IMR-90 (cell line): ENCODE measurements around the gene ADPGK. TPM values are rescaled to one million over a fixed set of nuclear protein-coding genes. Genes with fewer than 3 reads are reported as not detected.

Experiments
- ATAC-seq: fragments of 200-7000 bp; cut with Tn5 transposase; 2 replicates; pipeline ENCODE4 v1.9.1; 2020; ENCODE audit warnings: low read depth, mild to moderate bottlenecking, moderate library complexity
- BruUV-seq: library from RNA; stranded (reverse); fragments of 400-500 nt; replicated peaks from 2 replicates; lab custom pipeline; 2021; lab: Mats Ljungman, UMichigan
- CTCF ChIA-PET: fragments of 300-600 bp; formaldehyde crosslinking; extraction: SDS; loops from one replicate; lab custom pipeline; 2021; ENCODE audit warnings: antibody characterized with exemption; lab: Yijun Ruan, JAX
- POLR2A ChIA-PET: fragments of 300-600 bp; sonication (Branson Sonifier 250); formaldehyde crosslinking; loops from one replicate; lab custom pipeline; 2022; ENCODE audit warnings: antibody characterized with exemption; ENCODE audit not compliant: unreplicated experiment; lab: Charles Lee
- DNase-seq: peaks from one replicate; pipeline ENCODE4 v3.0.0; 2013
- H2AFZ ChIP-seq: replicated peaks from 2 replicates; pipeline ENCODE3; 2013; ENCODE audit warnings: low read length, mild to moderate bottlenecking; ENCODE audit not compliant: poor library complexity
- H2AK5ac ChIP-seq: 2 replicates; pipeline ENCODE4 v1.6.1; 2013; ENCODE audit warnings: low read depth, low read length, inconsistent platforms
- H2AK9ac ChIP-seq: replicated peaks from 2 replicates; pipeline ENCODE3; 2013; ENCODE audit warnings: mild to moderate bottlenecking, low read depth, low read length, moderate library complexity; ENCODE audit not compliant: poor library complexity
- H2BK120ac ChIP-seq: 2 replicates; pipeline ENCODE4 v1.6.1; 2013; ENCODE audit warnings: low read depth, low read length, inconsistent platforms
- H2BK15ac ChIP-seq: 3 replicates; pipeline ENCODE4 v1.6.1; 2013; ENCODE audit warnings: low read depth, low read length, inconsistent platforms
- H2BK20ac ChIP-seq: 2 replicates; pipeline ENCODE4 v1.6.1; 2013; ENCODE audit warnings: low read depth, mild to moderate bottlenecking, inconsistent platforms, low read length, moderate library complexity
- H2BK5ac ChIP-seq: 2 replicates; pipeline ENCODE4 v1.6.1; 2013; ENCODE audit warnings: mild to moderate bottlenecking, low read depth, low read length, inconsistent platforms; ENCODE audit not compliant: poor library complexity, severe bottlenecking
- H3K14ac ChIP-seq: replicated peaks from 2 replicates; pipeline ENCODE4 v1.6.1; 2013; ENCODE audit warnings: low read depth, low read length, inconsistent platforms
- H3K18ac ChIP-seq: 2 replicates; pipeline ENCODE4 v1.6.1; 2013; ENCODE audit warnings: low read depth, low read length, control low read depth
- H3K23ac ChIP-seq: 2 replicates; pipeline ENCODE4 v1.6.1; 2013; ENCODE audit warnings: low read depth, low read length, inconsistent platforms
- H3K27ac ChIP-seq: 2 replicates; pipeline ENCODE4 v1.5.1; 2013; ENCODE audit warnings: mild to moderate bottlenecking, control low read depth, low read length; ENCODE audit not compliant: insufficient read depth
- H3K27me3 ChIP-seq: 2 replicates; pipeline ENCODE4 v1.6.1; 2013; ENCODE audit warnings: low read length; ENCODE audit not compliant: control insufficient read depth, insufficient read depth
- H3K36me3 ChIP-seq: 2 replicates; pipeline ENCODE4 v1.6.1; 2013; ENCODE audit warnings: low read length, mixed read lengths; ENCODE audit not compliant: control insufficient read depth, insufficient read depth
- H3K4ac ChIP-seq: 2 replicates; pipeline ENCODE4 v1.6.1; 2013; ENCODE audit warnings: low read depth, low read length, inconsistent platforms
- H3K4me1 ChIP-seq: 2 replicates; pipeline ENCODE4 v1.6.1; 2013; ENCODE audit warnings: low read length, mixed read lengths; ENCODE audit not compliant: control insufficient read depth, insufficient read depth
- H3K4me2 ChIP-seq: 2 replicates; pipeline ENCODE4 v1.6.1; 2013; ENCODE audit warnings: low read depth, mild to moderate bottlenecking, control low read depth, low read length, moderate library complexity
- H3K4me3 ChIP-seq: 2 replicates; pipeline ENCODE4 v1.5.1; 2013; ENCODE audit warnings: low read depth, mild to moderate bottlenecking, control low read depth, low read length, moderate library complexity; ENCODE audit not compliant: insufficient read depth
- H3K56ac ChIP-seq: 2 replicates; pipeline ENCODE4 v1.6.1; 2013; ENCODE audit warnings: low read length, inconsistent platforms; ENCODE audit not compliant: insufficient read depth; ENCODE audit errors: extremely low read depth
- H3K79me1 ChIP-seq, 2 experiments: 2 replicates each; pipeline ENCODE4 v1.6.1; 2013; ENCODE audit warnings: low read length in 2 of 2, inconsistent platforms in 1 of 2, low read depth in 1 of 2
- H3K9ac ChIP-seq: 2 replicates; pipeline ENCODE4 v1.6.1; 2013; ENCODE audit warnings: low read depth, low read length, control low read depth
- H3K9me1 ChIP-seq: 2 replicates; pipeline ENCODE4 v1.6.1; 2013; ENCODE audit warnings: low read length, inconsistent platforms; ENCODE audit not compliant: insufficient read depth
- H3K9me3 ChIP-seq: 2 replicates; pipeline ENCODE4 v1.6.1; 2013; ENCODE audit warnings: low read length; ENCODE audit not compliant: control insufficient read depth, insufficient read depth
- H4K20me1 ChIP-seq: 2 replicates; pipeline ENCODE4 v1.6.1; 2013; ENCODE audit warnings: low read length, inconsistent platforms; ENCODE audit not compliant: insufficient read depth
- H4K5ac ChIP-seq: 2 replicates; pipeline ENCODE4 v1.6.1; 2013; ENCODE audit warnings: mild to moderate bottlenecking, low read depth, low read length, control low read depth
- H4K8ac ChIP-seq, 2 experiments: 2 replicates each; pipeline ENCODE4 v1.6.1; 2013; ENCODE audit warnings: low read depth in 2 of 2, low read length in 2 of 2, control low read depth in 1 of 2, inconsistent platforms in 1 of 2
- H4K91ac ChIP-seq: 2 replicates; pipeline ENCODE4 v1.6.1; 2013; ENCODE audit warnings: low read depth, low read length, inconsistent platforms; ENCODE audit not compliant: insufficient read depth
- BHLHE40 ChIP-seq: fragments of 150-350 bp; IDR thresholded peaks from 2 replicates; pipeline ENCODE4 v1.6.1; 2016; ENCODE audit warnings: mild to moderate bottlenecking, low read depth, low read length
- CEBPB ChIP-seq: IDR thresholded peaks from 2 replicates; pipeline ENCODE4 v1.6.1; 2012; ENCODE audit warnings: low read depth, low read length, improper control_type of control experiment
- CHD1 ChIP-seq: IDR thresholded peaks from 2 replicates; pipeline ENCODE4 v1.6.1; 2012; ENCODE audit warnings: low read depth, low read length, improper control_type of control experiment
- FOS ChIP-seq: fragments of 150-350 bp; IDR thresholded peaks from 2 replicates; pipeline ENCODE4 v1.6.1; 2016; ENCODE audit warnings: low read depth, low read length
- MAFK ChIP-seq: IDR thresholded peaks from 2 replicates; pipeline ENCODE4 v1.6.1; 2012; ENCODE audit warnings: low read depth, low read length, improper control_type of control experiment
- MAZ ChIP-seq: IDR thresholded peaks from 2 replicates; pipeline ENCODE4 v1.6.1; 2012; ENCODE audit warnings: low read depth, mild to moderate bottlenecking, low read length, improper control_type of control experiment, moderate library complexity, borderline replicate concordance
- MXI1 ChIP-seq: IDR thresholded peaks from 2 replicates; pipeline ENCODE4 v1.6.1; 2012; ENCODE audit warnings: low read depth, mild to moderate bottlenecking, low read length, moderate library complexity, borderline replicate concordance
- NFE2L2 ChIP-seq: fragments of 150-350 bp; IDR thresholded peaks from 2 replicates; pipeline ENCODE4 v1.6.1; 2016; ENCODE audit warnings: low read depth, mild to moderate bottlenecking, low read length
- POLR2A ChIP-seq: IDR thresholded peaks from 2 replicates; pipeline ENCODE4 v1.6.1; 2012; ENCODE audit warnings: mild to moderate bottlenecking, low read depth, low read length
- RAD21 ChIP-seq: IDR thresholded peaks from 2 replicates; pipeline ENCODE4 v1.6.1; 2012; ENCODE audit warnings: low read length, improper control_type of control experiment
- RCOR1 ChIP-seq: IDR thresholded peaks from 2 replicates; pipeline ENCODE4 v1.6.1; 2012; ENCODE audit warnings: mild to moderate bottlenecking, low read length, improper control_type of control experiment; ENCODE audit not compliant: insufficient replicate concordance
- RFX5 ChIP-seq: IDR thresholded peaks from 2 replicates; pipeline ENCODE4 v1.8.0; 2012; ENCODE audit warnings: low read depth, mild to moderate bottlenecking, low read length, moderate library complexity
- SMC3 ChIP-seq: fragments of 150-350 bp; IDR thresholded peaks from 2 replicates; pipeline ENCODE4 v1.6.1; 2016; ENCODE audit warnings: low read depth, mild to moderate bottlenecking, antibody characterized with exemption, low read length, moderate library complexity
- WGBS, 2 experiments: methylation state at CpG; one replicate each; pipeline versions ENCODE4 v1.1.5 to v1.1.7; 2013; ENCODE audit warnings: missing lambda C conversion rate in 2 of 2; ENCODE audit not compliant: insufficient read length in 1 of 2; ENCODE audit errors: extremely low coverage in 2 of 2; 5-methylcytosine and 5-hydroxymethylcytosine counted together
- dilution Hi-C: fragments of 300-500 bp; cut with HindIII; formaldehyde crosslinking; loops from one replicate; pipeline ENCODE4 v1.14.3; 2018; ENCODE audit warnings: low sequenced_read_pairs; ENCODE audit not compliant: unreplicated experiment
- in situ Hi-C: fragments of 300-500 bp; cut with MboI; formaldehyde crosslinking; loops from 3 replicates; pipeline ENCODE4 v1.14.3; 2019; ENCODE audit warnings: low sequenced_read_pairs, inconsistent platforms, mixed read lengths
- intact Hi-C: fragments of 100-400 bp; cut with micrococcal nuclease; formaldehyde crosslinking; loops from 2 replicates; pipeline ENCODE4 v1.10.0; 2022
- polyA plus RNA-seq, 3 experiments: library from polyadenylated mRNA; depleted of rRNA; stranded (reverse); fragments of >200 nt; gene quantifications; 2 replicates each; pipeline ENCODE4 v1.2.3, GENCODE V29; 2012; ENCODE audit warnings: low replicate concordance in 1 of 3
- total RNA-seq: library from RNA; depleted of rRNA; stranded (reverse); fragments of >200 nt; gene quantifications from 2 replicates; pipeline ENCODE4 v1.2.3, GENCODE V29; 2012
- TF ChIP-seq, protein P1 (sequence below): fragments of 150-350 bp; IDR thresholded peaks from 2 replicates; pipeline ENCODE4 v1.6.1; 2017; ENCODE audit warnings: mild to moderate bottlenecking, antibody characterized with exemption, low read length, low read depth
- TF ChIP-seq, protein P2 (sequence below): conservative IDR thresholded peaks from 2 replicates; pipeline ENCODE4 v1.5.1; 2012; ENCODE audit warnings: mild to moderate bottlenecking, low read depth, low read length, improper control_type of control experiment
- TF ChIP-seq, protein P3 (sequence below): fragments of 150-350 bp; IDR thresholded peaks from 2 replicates; pipeline ENCODE4 v1.6.1; 2016; ENCODE audit warnings: low read depth, mild to moderate bottlenecking, low read length, moderate library complexity, borderline replicate concordance

ADPGK gene
- total and polyA plus RNA-seq, 2 of the 4 experiments (the other 2 are of a cell fraction): 53.2 to 62.8 TPM

DNA sequence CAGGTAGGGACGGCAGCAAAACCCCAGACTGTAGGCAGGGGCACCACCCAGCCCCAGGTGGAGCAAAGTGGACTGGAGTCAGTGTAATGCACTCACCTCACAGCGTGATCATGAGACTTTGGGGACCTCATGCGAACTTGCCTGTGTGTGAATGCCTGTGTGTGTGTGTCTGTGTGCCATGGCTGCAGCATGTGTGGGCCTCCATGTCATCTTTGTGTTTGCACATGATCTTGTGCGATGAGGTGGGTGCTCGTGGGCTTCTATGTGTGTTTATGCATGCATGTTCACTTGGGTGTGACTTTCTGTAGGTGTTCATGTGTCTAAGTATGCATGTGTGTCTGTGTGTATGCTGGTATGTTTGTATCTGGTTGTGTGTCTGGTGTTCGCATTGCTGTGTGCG lies 41.2 kb upstream of the ADPGK start:
- H4K5ac ChIP-seq: no peak overlapping the region
- H3K79me1 ChIP-seq: no peaks in the 10 kb centered on the region
- H3K14ac ChIP-seq: no peak overlapping the region
- DNase-seq (no peak), ATAC-seq (no peak)
- no peaks in the 10 kb centered on the region for H4K20me1 ChIP-seq
- in situ Hi-C loops: no loop called here
- H3K56ac ChIP-seq: no peak overlapping the region
- no peak overlapping the region for H2BK20ac ChIP-seq
- intact Hi-C loops: no loop called here
- H3K23ac ChIP-seq: no peak overlapping the region
- TF ChIP-seq SMC3 (no peak), FOS (no peak), RFX5 (no peak), RAD21 (no peak), CHD1 (no peak), RCOR1 (no peak), MAZ (no peak), NFE2L2 (no peak), CEBPB (no peak), MAFK (no peak), POLR2A (no peak), MXI1 (no peak), BHLHE40 (no peak)
- TF ChIP-seq, protein P1, sequence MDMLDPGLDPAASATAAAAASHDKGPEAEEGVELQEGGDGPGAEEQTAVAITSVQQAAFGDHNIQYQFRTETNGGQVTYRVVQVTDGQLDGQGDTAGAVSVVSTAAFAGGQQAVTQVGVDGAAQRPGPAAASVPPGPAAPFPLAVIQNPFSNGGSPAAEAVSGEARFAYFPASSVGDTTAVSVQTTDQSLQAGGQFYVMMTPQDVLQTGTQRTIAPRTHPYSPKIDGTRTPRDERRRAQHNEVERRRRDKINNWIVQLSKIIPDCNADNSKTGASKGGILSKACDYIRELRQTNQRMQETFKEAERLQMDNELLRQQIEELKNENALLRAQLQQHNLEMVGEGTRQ: no peak
- TF ChIP-seq, protein P2, sequence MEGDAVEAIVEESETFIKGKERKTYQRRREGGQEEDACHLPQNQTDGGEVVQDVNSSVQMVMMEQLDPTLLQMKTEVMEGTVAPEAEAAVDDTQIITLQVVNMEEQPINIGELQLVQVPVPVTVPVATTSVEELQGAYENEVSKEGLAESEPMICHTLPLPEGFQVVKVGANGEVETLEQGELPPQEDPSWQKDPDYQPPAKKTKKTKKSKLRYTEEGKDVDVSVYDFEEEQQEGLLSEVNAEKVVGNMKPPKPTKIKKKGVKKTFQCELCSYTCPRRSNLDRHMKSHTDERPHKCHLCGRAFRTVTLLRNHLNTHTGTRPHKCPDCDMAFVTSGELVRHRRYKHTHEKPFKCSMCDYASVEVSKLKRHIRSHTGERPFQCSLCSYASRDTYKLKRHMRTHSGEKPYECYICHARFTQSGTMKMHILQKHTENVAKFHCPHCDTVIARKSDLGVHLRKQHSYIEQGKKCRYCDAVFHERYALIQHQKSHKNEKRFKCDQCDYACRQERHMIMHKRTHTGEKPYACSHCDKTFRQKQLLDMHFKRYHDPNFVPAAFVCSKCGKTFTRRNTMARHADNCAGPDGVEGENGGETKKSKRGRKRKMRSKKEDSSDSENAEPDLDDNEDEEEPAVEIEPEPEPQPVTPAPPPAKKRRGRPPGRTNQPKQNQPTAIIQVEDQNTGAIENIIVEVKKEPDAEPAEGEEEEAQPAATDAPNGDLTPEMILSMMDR: no peak
- TF ChIP-seq, protein P3, sequence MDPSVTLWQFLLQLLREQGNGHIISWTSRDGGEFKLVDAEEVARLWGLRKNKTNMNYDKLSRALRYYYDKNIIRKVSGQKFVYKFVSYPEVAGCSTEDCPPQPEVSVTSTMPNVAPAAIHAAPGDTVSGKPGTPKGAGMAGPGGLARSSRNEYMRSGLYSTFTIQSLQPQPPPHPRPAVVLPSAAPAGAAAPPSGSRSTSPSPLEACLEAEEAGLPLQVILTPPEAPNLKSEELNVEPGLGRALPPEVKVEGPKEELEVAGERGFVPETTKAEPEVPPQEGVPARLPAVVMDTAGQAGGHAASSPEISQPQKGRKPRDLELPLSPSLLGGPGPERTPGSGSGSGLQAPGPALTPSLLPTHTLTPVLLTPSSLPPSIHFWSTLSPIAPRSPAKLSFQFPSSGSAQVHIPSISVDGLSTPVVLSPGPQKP: no peak
- H4K91ac ChIP-seq: no peak overlapping the region
- H4K8ac ChIP-seq: no peak overlapping the region
- H3K36me3 ChIP-seq: no peaks in the 10 kb centered on the region
- ChIA-PET POLR2A (no interaction called here), CTCF (no interaction called here)
- H3K4me3 ChIP-seq: no peak overlapping the region
- H2BK120ac ChIP-seq: no peak overlapping the region
- no peak overlapping the region for H3K18ac ChIP-seq
- H3K27me3 ChIP-seq: peaks cover 38% of the 10 kb centered on the region
- dilution Hi-C loops: no loop called here
- H2AFZ ChIP-seq: no peak overlapping the region
- peaks cover 8% of the 10 kb centered on the region for H3K9me1 ChIP-seq
- no peak overlapping the region for H3K4ac ChIP-seq
- H2BK15ac ChIP-seq: no peak overlapping the region
- no peaks in the 10 kb centered on the region for H3K4me1 ChIP-seq
- H2BK5ac ChIP-seq: no peak overlapping the region
- H3K9ac ChIP-seq: no peak overlapping the region
- no peak overlapping the region for H3K4me2 ChIP-seq
- 100% methylated on average over 1 of the region's 7 CpGs; no CpG with 5 or more reads in 1 of the 2 experiments for WGBS, 2 experiments
- no TSS peak for BruUV-seq
- no peak overlapping the region for H2AK9ac ChIP-seq
- H2AK5ac ChIP-seq: no peak overlapping the region
- no peaks in the 10 kb centered on the region; the same call in 1 of the 2 replicates for H3K9me3 ChIP-seq
- H3K27ac ChIP-seq: no peak overlapping the region
